Skeletal muscle tissue (tissue), 4 donors: ENCODE results near the gene PCDHGA7. TPM values are rescaled to one million over a fixed set of nuclear protein-coding genes. Genes with fewer than 3 reads are reported as not detected.
"Not testable (repeated sequence)": the region's sequence is repeated elsewhere in the genome, so short reads cannot be mapped to it uniquely, and the experiment has no call there.

Source experiments
- H3K27ac ChIP-seq: one replicate; pipeline ENCODE4 v1.7.0; 2013; ENCODE audit warnings: mild to moderate bottlenecking, low read depth, low read length, inconsistent platforms
- H3K27me3 ChIP-seq, 3 donors: one replicate each; pipeline ENCODE4 v1.7.0; 2013; ENCODE audit warnings: low read length in 3 of 3; ENCODE audit not compliant: control insufficient read depth in 3 of 3, insufficient read depth in 3 of 3
- H3K36me3 ChIP-seq, 3 donors: one replicate each; pipeline ENCODE4 v1.7.0; 2013; ENCODE audit warnings: low read length in 3 of 3; ENCODE audit not compliant: control insufficient read depth in 3 of 3, insufficient read depth in 3 of 3
- H3K4me1 ChIP-seq, 3 donors: one replicate each; pipeline ENCODE4 v1.7.0; 2013; ENCODE audit warnings: low read length in 3 of 3, mild to moderate bottlenecking in 3 of 3; ENCODE audit not compliant: control insufficient read depth in 3 of 3, insufficient read depth in 3 of 3
- H3K4me3 ChIP-seq, 3 donors: one replicate each; pipeline ENCODE4 v1.7.0; 2013; ENCODE audit warnings: low read length in 3 of 3
- H3K9ac ChIP-seq, 3 donors: one replicate each; pipeline ENCODE4 v1.7.0; 2013; ENCODE audit warnings: low read length in 3 of 3, mild to moderate bottlenecking in 3 of 3, moderate library complexity in 2 of 3, low read depth in 1 of 3
- H3K9me3 ChIP-seq, 3 donors: one replicate each; pipeline ENCODE4 v1.7.0; 2013; ENCODE audit warnings: low read length in 3 of 3; ENCODE audit not compliant: control insufficient read depth in 3 of 3
- total RNA-seq: library from RNA; depleted of rRNA; stranded (reverse); fragments of >200 nt; gene quantifications from one replicate; pipeline ENCODE4 v1.2.3, GENCODE V29; 2014
- donor health status: Osteomylitis.

PCDHGA7 gene
- total RNA-seq, 1 donor from 2014 or later: 3.7 TPM

DNA sequence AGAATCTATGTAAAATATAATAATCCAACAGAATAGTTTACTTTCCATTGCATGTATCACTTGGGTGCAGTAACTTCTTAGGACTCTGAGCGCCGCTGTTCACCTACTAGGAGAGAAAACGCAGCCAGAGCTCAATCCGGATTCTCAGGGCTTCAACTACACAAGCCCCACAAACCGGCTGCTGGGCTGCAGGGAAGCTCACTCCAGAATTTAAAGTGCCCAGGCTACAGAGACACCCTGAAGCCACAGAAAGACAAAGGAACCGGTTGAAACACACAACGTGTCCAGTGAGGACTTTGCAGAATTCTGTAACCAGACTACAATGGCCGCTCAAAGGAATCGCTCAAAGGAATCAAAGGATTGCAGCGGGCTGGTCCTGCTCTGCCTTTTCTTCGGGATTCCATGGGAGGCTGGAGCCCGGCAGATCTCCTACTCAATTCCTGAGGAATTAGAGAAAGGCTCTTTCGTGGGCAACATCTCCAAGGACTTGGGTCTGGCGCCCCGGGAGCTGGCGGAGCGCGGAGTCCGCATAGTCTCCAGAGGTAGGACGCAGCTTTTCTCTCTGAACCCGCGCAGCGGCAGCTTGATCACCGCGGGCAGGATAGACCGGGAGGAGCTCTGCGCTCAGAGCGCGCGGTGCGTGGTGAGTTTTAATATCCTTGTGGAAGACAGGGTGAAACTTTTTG lies 30.5 kb downstream of the PCDHGA7 start, which contains the start of gene PCDHGA10:
PCDHGA10 (plus strand) TSS at position 134 of the 686 bp plus-strand sequence; CDS start at position 323, 189 bp downstream.
- peak within 1 kb of the TSS; percentile 36 to 83 (median 43) for H3K9ac ChIP-seq
- peaks cover 0 to 13% (median 6%) of the 10 kb centered on the region in 3 donors for H3K4me1 ChIP-seq
- peak within 1 kb of the TSS; percentile 67 to 73 (median 70) for H3K4me3 ChIP-seq
- no peak within 1 kb of the TSS for H3K27ac ChIP-seq
- H3K27me3 ChIP-seq: peaks cover 0 to 7% (median 6%) of the 10 kb centered on the region in 3 donors
- peaks cover 10 to 25% (median 16%) of the 10 kb centered on the region in 3 donors for H3K9me3 ChIP-seq
- H3K36me3 ChIP-seq: peaks cover 2 to 20% (median 4%) of the 10 kb centered on the region in 3 donors

DNA sequence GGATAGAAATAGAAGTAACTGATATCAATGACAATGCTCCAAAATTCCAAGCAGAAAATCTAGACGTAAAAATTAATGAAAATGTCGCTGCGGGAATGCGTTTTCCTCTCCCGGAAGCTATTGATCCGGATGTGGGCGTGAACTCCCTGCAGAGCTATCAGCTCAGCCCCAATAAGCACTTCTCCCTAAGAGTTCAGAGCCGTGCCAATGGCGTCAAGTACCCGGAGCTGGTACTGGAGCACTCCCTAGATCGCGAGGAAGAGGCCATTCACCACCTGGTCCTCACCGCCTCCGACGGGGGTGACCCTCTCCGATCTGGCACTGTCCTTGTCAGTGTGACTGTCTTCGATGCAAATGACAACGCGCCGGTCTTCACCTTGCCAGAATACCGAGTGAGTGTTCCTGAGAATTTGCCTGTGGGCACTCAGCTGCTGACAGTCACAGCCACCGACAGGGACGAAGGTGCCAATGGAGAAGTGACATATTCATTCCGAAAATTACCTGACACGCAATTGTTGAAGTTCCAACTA lies 31.1 kb downstream of the PCDHGA7 start:
- peaks cover 0 to 7% (median 6%) of the 10 kb centered on the region in 3 donors for H3K27me3 ChIP-seq
- H3K27ac ChIP-seq: no peak overlapping the region
- peaks cover 14 to 28% (median 20%) of the 10 kb centered on the region in 3 donors for H3K9me3 ChIP-seq

GRCh38 chr5:141414548-141415274 lies 32.2 kb downstream of the PCDHGA7 start:
- H3K27me3 ChIP-seq, H3K9ac ChIP-seq, H3K27ac ChIP-seq: not testable (repeated sequence)
- H3K36me3 ChIP-seq: peaks cover 4 to 24% (median 5%) of the 10 kb centered on the region in 3 donors
- H3K4me3 ChIP-seq: peak overlapping the region in 2 of 3 donors; percentile 49 to 67
- peaks cover 19 to 27% (median 21%) of the 10 kb centered on the region in 3 donors for H3K9me3 ChIP-seq
- peaks cover 0 to 23% (median 16%) of the 10 kb centered on the region in 3 donors for H3K4me1 ChIP-seq

More for the DNA sequence above, 31.1 kb downstream of the PCDHGA7 start:
- peak overlapping the region in 2 of 3 donors; percentile 25 to 43 for H3K9ac ChIP-seq
- H3K4me1 ChIP-seq: peaks cover 0 to 19% (median 8%) of the 10 kb centered on the region in 3 donors
- H3K4me3 ChIP-seq: peak overlapping the region; percentile 55 to 70 (median 67)
- H3K36me3 ChIP-seq: peaks cover 2 to 22% (median 4%) of the 10 kb centered on the region in 3 donors

- peaks cover 0 to 26% (median 15%) of the 10 kb centered on the region in 3 donors for H3K4me1 ChIP-seq
- H3K36me3 ChIP-seq: peaks cover under 1 to 19% (median 7%) of the 10 kb centered on the region in 3 donors
- H3K4me3 ChIP-seq, H3K9ac ChIP-seq, H3K27ac ChIP-seq, H3K27me3 ChIP-seq: not testable (repeated sequence)
- H3K9me3 ChIP-seq: peaks cover 21 to 24% (median 21%) of the 10 kb centered on the region in 3 donors
These were observed 32.7 kb downstream of the PCDHGA7 start for GRCh38 chr5:141415275-141415618.

DNA sequence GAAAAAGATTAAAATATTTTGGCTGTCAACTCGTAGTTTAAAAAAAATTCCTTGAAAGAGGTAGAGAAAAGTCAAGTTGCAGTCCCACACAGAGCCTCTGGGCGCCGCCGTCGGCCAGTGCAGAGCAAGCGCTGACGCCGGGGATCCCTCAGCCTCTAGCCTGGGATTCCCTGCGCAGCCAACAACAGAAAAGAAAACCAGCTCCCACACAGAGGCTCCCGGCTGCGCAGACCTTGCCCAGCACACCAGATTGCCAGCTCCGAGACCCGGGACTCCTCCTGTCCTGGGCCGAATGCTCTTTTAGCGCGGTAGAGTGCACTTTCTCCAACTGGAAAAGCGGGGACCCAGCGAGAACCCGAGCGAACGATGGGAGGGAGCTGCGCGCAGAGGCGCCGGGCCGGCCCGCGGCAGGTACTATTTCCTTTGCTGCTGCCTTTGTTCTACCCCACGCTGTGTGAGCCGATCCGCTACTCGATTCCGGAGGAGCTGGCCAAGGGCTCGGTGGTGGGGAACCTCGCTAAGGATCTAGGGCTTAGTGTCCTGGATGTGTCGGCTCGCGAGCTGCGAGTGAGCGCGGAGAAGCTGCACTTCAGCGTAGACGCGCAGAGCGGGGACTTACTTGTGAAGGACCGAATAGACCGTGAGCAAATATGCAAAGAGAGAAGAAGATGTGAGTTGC lies 35.1 kb downstream of the PCDHGA7 start, which contains the start of gene PCDHGB7:
PCDHGB7 (plus strand) TSS at position 184 of the 679 bp plus-strand sequence; CDS start at position 367, 183 bp downstream.
- H3K4me1 ChIP-seq: peaks cover 0 to 29% (median 21%) of the 10 kb centered on the region in 3 donors
- H3K36me3 ChIP-seq: peaks cover 3 to 20% (median 7%) of the 10 kb centered on the region in 3 donors
- peaks cover 24 to 39% (median 30%) of the 10 kb centered on the region in 3 donors for H3K9me3 ChIP-seq
- H3K27me3 ChIP-seq: not testable (repeated sequence)
- peak within 1 kb of the TSS; percentile 68 to 76 (median 73) for H3K4me3 ChIP-seq
- H3K9ac ChIP-seq: peak within 1 kb of the TSS; percentile 65 to 76 (median 66)
- H3K27ac ChIP-seq: peak within 1 kb of the TSS; percentile 62

DNA sequence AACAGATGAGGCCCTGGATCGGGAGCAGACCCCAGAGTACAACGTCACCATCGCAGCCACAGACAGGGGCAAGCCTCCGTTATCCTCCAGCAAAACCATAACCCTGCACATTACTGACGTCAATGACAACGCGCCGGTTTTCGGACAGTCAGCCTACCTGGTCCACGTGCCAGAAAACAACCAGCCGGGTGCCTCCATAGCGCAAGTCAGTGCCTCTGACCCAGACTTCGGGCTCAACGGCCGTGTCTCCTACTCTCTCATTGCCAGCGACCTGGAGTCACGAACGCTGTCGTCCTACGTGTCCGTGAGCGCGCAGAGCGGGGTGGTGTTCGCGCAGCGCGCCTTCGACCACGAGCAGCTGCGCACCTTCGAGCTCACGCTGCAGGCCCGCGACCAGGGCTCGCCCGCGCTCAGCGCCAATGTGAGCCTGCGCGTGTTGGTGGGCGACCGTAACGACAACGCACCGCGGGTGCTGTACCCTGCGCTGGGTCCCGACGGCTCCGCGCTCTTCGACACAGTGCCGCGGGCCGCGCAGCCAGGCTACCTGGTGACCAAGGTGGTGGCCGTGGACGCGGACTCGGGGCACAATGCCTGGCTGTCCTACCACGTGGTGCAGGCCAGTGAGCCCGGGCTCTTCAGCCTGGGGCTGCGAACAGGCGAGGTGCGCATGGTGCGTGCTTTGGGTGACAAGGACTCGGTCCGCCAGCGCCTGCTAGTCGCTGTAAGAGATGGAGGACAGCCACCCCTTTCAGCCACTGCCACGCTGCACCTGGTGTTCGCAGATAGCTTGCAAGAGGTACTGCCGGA lies 36.7 kb downstream of the PCDHGA7 start:
- H3K36me3 ChIP-seq: peaks cover 6 to 19% (median 7%) of the 10 kb centered on the region in 3 donors
- no peak overlapping the region for H3K9ac ChIP-seq
- H3K27me3 ChIP-seq: peaks cover 2 to 3% (median 2%) of the 10 kb centered on the region in 3 donors
- no peak overlapping the region for H3K27ac ChIP-seq
- H3K4me3 ChIP-seq: peak overlapping the region; percentile 26 to 58 (median 37)
- peaks cover 24 to 43% (median 33%) of the 10 kb centered on the region in 3 donors for H3K9me3 ChIP-seq
- peaks cover 0 to 32% (median 19%) of the 10 kb centered on the region in 3 donors for H3K4me1 ChIP-seq

DNA sequence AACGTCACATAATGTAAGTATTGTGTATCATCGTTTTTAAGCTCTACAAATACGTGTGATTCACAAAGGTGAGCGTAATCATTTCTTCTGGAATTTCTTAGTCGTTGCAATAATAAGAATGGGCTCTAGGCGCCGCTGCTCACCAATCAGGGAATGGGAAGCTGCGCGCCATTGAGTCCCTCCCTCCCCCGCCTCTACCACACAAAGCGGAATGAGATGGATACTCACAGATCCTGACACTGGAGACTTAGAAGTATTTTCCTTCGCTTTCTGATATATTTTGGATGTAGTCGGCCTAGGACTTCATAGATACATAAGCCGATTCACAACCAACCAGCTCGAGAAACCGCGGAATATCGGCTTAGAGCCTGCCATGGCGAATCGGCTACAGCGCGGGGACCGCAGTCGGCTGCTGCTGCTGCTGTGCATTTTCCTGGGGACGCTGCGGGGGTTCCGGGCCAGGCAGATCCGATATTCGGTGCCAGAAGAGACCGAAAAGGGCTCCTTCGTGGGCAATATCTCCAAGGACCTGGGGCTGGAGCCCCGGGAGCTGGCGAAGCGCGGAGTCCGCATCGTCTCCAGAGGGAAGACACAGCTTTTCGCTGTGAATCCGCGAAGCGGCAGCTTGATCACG lies 38.4 kb downstream of the PCDHGA7 start, which contains the start of gene PCDHGA11:
PCDHGA11 (plus strand) TSS at position 197 of the 634 bp plus-strand sequence; CDS start at position 374, 177 bp downstream.
- Histone ChIP-seq H3K4me1 (peaks cover 0 to 25% (median 19%) of the 10 kb centered on the region in 3 donors), H3K4me3 (peak within 1 kb of the TSS; percentile 59 to 71 (median 67)), H3K9me3 (peaks cover 30 to 39% (median 36%) of the 10 kb centered on the region in 3 donors), H3K9ac (peak within 1 kb of the TSS in 2 of 3 donors; percentile 50 to 63), H3K27ac (peak within 1 kb of the TSS; percentile 19), H3K27me3 (peaks cover 0 to 3% (median 2%) of the 10 kb centered on the region in 3 donors), H3K36me3 (peaks cover 5 to 16% (median 6%) of the 10 kb centered on the region in 3 donors)

DNA sequence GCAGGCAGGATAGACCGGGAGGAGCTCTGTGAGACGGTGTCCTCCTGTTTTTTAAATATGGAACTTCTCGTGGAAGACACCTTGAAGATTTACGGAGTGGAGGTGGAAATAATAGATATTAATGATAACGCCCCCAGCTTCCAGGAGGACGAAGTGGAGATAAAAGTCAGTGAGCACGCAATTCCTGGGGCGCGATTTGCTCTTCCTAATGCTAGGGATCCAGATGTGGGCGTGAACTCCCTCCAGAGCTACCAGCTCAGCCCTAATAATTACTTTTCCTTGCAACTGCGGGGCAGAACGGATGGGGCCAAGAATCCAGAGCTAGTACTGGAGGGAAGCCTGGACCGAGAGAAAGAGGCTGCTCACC lies 38.9 kb downstream of the PCDHGA7 start:
- Histone ChIP-seq H3K4me1 (peaks cover 0 to 25% (median 19%) of the 10 kb centered on the region in 3 donors), H3K27ac (peak overlapping the region; percentile 19), H3K9ac (peak overlapping the region in 2 of 3 donors; percentile 50 to 63), H3K9me3 (peaks cover 31 to 43% (median 41%) of the 10 kb centered on the region in 3 donors), H3K36me3 (peaks cover 5 to 18% (median 6%) of the 10 kb centered on the region in 3 donors), H3K4me3 (peak overlapping the region; percentile 59 to 71 (median 67)), H3K27me3 (peaks cover 0 to 3% (median 2%) of the 10 kb centered on the region in 3 donors)
